GM23338 (cell line): ENCODE data around the gene CRPPA. TPM values are rescaled to one million over a fixed set of nuclear protein-coding genes. Genes with fewer than 3 reads are reported as not detected.
"Not testable (repeated sequence)": the region's sequence is repeated elsewhere in the genome, so short reads cannot be mapped to it uniquely, and the experiment has no call there.

Experiments used
- ATAC-seq: fragments of 200-7000 bp; cut with Tn5 transposase; 3 replicates; pipeline ENCODE4 v1.9.1; 2020
- DNase-seq: peaks from one replicate; pipeline ENCODE4 v3.0.0-alpha.2; 2015; ENCODE audit warnings: low spot score
- H2AFZ ChIP-seq: fragments of 200-600 bp; sonication (generic); 2 replicates; pipeline ENCODE4 v1.8.0; 2016; ENCODE audit warnings: antibody characterized with exemption, mild to moderate bottlenecking, moderate library complexity
- H3F3A ChIP-seq: fragments of 200-600 bp; sonication (generic); replicated peaks from 2 replicates; pipeline ENCODE4 v1.8.0; 2017; ENCODE audit warnings: antibody characterized with exemption, mixed run types, low read depth
- H3K27ac ChIP-seq: fragments of 200-600 bp; sonication (generic); 2 replicates; pipeline ENCODE4 v1.6.1; 2016; ENCODE audit warnings: low read depth
- H3K27me3 ChIP-seq: fragments of 200-600 bp; sonication (generic); 2 replicates; pipeline ENCODE4 v1.8.0; 2016; ENCODE audit warnings: mild to moderate bottlenecking, mixed run types, moderate library complexity; ENCODE audit not compliant: insufficient read depth
- H3K36me3 ChIP-seq: fragments of 200-600 bp; sonication (generic); 2 replicates; pipeline ENCODE4 v1.8.0; 2016; ENCODE audit warnings: mild to moderate bottlenecking; ENCODE audit not compliant: insufficient read depth
- H3K4me1 ChIP-seq: fragments of 200-600 bp; sonication (generic); 2 replicates; pipeline ENCODE4 v1.8.0; 2016; ENCODE audit warnings: mild to moderate bottlenecking, moderate library complexity; ENCODE audit not compliant: insufficient read depth
- H3K4me2 ChIP-seq: fragments of 200-600 bp; sonication (generic); 2 replicates; pipeline ENCODE4 v1.7.1; 2017; ENCODE audit warnings: mixed run types
- H3K4me3 ChIP-seq: fragments of 200-600 bp; sonication (generic); 2 replicates; pipeline ENCODE4 v1.6.1; 2016; ENCODE audit warnings: mixed run types
- H3K79me2 ChIP-seq: fragments of 200-600 bp; sonication (generic); replicated peaks from 2 replicates; pipeline ENCODE4 v1.8.0; 2017; ENCODE audit warnings: mild to moderate bottlenecking; ENCODE audit not compliant: insufficient read depth
- H3K9me2 ChIP-seq: fragments of 200-600 bp; sonication (generic); 2 replicates; pipeline ENCODE4 v1.8.0; 2017; ENCODE audit not compliant: insufficient read depth
- H4K20me1 ChIP-seq: fragments of 200-600 bp; sonication (generic); replicated peaks from 2 replicates; pipeline ENCODE4 v1.8.0; 2017; ENCODE audit warnings: mild to moderate bottlenecking; ENCODE audit not compliant: insufficient read depth
- H3K27ac Mint-ChIP-seq: 2 replicates; pipeline ENCODE4 v1.8.0; 2020; ENCODE audit warnings: inconsistent platforms, mild to moderate bottlenecking, moderate library complexity, mixed read lengths
- H3K27me3 Mint-ChIP-seq: 3 replicates; pipeline ENCODE4 v1.8.0; 2022; ENCODE audit warnings: low read depth, mild to moderate bottlenecking, moderate library complexity, mixed read lengths, inconsistent platforms; ENCODE audit not compliant: insufficient read depth, poor library complexity
- H3K36me3 Mint-ChIP-seq: 3 replicates; pipeline ENCODE4 v1.8.0; 2021; ENCODE audit warnings: low read depth, mild to moderate bottlenecking, inconsistent platforms, moderate library complexity, mixed read lengths
- H3K4me1 Mint-ChIP-seq: 3 replicates; pipeline ENCODE4 v1.8.0; 2020; ENCODE audit warnings: mild to moderate bottlenecking, inconsistent platforms, mixed read lengths
- H3K4me3 Mint-ChIP-seq: 3 replicates; pipeline ENCODE4 v1.8.0; 2021; ENCODE audit warnings: moderate library complexity, mild to moderate bottlenecking, inconsistent platforms, mixed read lengths
- H3K9me3 Mint-ChIP-seq: 3 replicates; pipeline ENCODE4 v1.8.0; 2020; ENCODE audit warnings: moderate library complexity, mild to moderate bottlenecking, inconsistent platforms, mixed read lengths
- CREB1 ChIP-seq: fragments of 250-450 bp; sonication (Bioruptor Pico); IDR thresholded peaks from 2 replicates; pipeline ENCODE4 v1.5.0; 2020; ENCODE audit warnings: low read depth, mild to moderate bottlenecking, moderate library complexity
- EZH2 ChIP-seq: fragments of 200-600 bp; sonication (generic); IDR thresholded peaks from one replicate; pipeline ENCODE4 v1.8.0; 2017; ENCODE audit warnings: antibody characterized with exemption, mild to moderate bottlenecking, low read depth; ENCODE audit not compliant: unreplicated experiment
- EZH2phosphoT487 ChIP-seq: fragments of 200-600 bp; sonication (generic); IDR thresholded peaks from one replicate; pipeline ENCODE4 v1.8.1; 2018; ENCODE audit warnings: antibody characterized with exemption; ENCODE audit not compliant: unreplicated experiment
- JUNB ChIP-seq: IDR thresholded peaks from one replicate; pipeline ENCODE4 v1.6.1; 2016; ENCODE audit warnings: antibody characterized with exemption; ENCODE audit not compliant: unreplicated experiment
- REST ChIP-seq: IDR thresholded peaks from one replicate; pipeline ENCODE4 v1.6.1; 2018; ENCODE audit warnings: antibody characterized with exemption; ENCODE audit not compliant: unreplicated experiment
- STAT1 ChIP-seq: IDR thresholded peaks from one replicate; pipeline ENCODE4 v1.6.1; 2016; ENCODE audit warnings: antibody characterized with exemption; ENCODE audit not compliant: unreplicated experiment
- ZNF114 ChIP-seq: fragments of 250-450 bp; sonication (Bioruptor Pico); IDR thresholded peaks from 2 replicates; pipeline ENCODE4 v1.5.0; 2020; ENCODE audit warnings: mild to moderate bottlenecking, moderate library complexity
- ZNF331 ChIP-seq: fragments of 250-450 bp; sonication (Bioruptor Pico); IDR thresholded peaks from 2 replicates; pipeline ENCODE4 v1.5.0; 2020; ENCODE audit warnings: low read depth, mild to moderate bottlenecking, moderate library complexity
- polyA plus RNA-seq: library from polyadenylated mRNA; unstranded; fragments of >200 nt; fragmentation: Nextera tagmentation; extraction: Ambion mirVana; gene quantifications from 2 replicates; pipeline ENCODE4 v1.2.1, GENCODE V29; 2016
- total RNA-seq: library from RNA; depleted of rRNA; stranded (reverse); fragments of >200 nt; shearing (Covaris generic); gene quantifications from 2 replicates; pipeline ENCODE4 v1.2.3, GENCODE V29; 2014
- TF ChIP-seq, protein P1 (sequence below): IDR thresholded peaks from 2 replicates; pipeline ENCODE4 v1.6.1; 2016; ENCODE audit warnings: antibody characterized with exemption
- TF ChIP-seq, protein P2 (sequence below), 2 experiments: fragments of 200-600 bp in 1 of 2; sonication (generic) in 1 of 2; conservative IDR thresholded peaks; 2 replicates each; pipeline versions ENCODE4 v1.5.1 to v1.6.1; 2016 to 2017; ENCODE audit warnings: antibody characterized with exemption in 2 of 2, low read depth in 2 of 2, mild to moderate bottlenecking in 2 of 2, moderate library complexity in 1 of 2

Gene CRPPA
- total and polyA plus RNA-seq, 2 experiments from 2014 or later, result 0.45 to 0.73 TPM

DNA sequence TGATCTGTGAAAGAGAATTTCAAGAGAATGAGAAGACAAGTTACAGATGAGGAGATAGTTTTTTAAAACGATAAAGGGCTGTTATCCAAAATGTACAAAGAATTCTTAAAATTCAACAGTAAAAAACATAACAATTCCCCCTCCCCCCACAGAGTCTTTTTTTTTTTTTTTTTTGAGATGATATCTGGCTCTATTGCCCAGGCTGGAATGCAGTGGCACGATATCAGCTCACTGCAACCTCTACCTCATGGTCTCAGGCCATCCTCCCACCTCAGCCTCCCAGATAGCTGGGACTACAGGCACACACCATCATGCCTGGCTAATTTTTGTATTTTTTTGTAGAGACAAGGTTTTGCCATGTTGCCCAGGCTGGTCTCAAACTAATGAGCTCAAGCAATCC is 22.5 kb upstream of the CRPPA start:
- not testable (repeated sequence) for DNase-seq, H3K27ac ChIP-seq, H3K4me3 ChIP-seq, H2AFZ ChIP-seq, H3K27me3 ChIP-seq, H3K4me2 ChIP-seq, H3K36me3 ChIP-seq, H4K20me1 ChIP-seq, H3F3A ChIP-seq, H3K27ac Mint-ChIP-seq, H3K4me1 ChIP-seq, ATAC-seq, H3K4me3 Mint-ChIP-seq, H3K79me2 ChIP-seq, H3K4me1 Mint-ChIP-seq, H3K36me3 Mint-ChIP-seq, H3K27me3 Mint-ChIP-seq, H3K9me3 Mint-ChIP-seq, H3K9me2 ChIP-seq

DNA sequence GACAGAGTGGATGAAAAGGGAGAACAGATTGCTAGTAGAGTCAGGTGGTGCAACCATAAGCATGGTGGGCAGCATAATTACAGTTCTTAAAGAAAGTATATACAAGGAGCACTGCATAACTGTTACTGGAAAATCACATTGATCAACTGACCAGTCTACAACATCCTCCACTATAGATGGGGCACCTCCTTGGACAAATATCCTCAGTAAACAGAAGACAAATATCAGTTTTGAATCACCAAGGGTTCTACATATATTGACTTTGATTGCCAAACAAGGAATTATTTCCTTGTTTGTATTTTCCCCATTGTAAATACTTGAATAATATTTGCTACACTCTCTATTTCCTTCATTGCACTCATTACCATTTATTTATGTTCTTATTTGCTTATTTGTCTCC is 17.6 kb upstream of the CRPPA start:
- H3K4me1 ChIP-seq, result no peaks in the 10 kb centered on the region
- ATAC-seq (no peak), DNase-seq (no peak)
- no peaks in the 10 kb centered on the region for H3K27me3 ChIP-seq
- no peaks in the 10 kb centered on the region for H3K36me3 ChIP-seq
- Mint-ChIP-seq H3K4me1 (no peaks in the 10 kb centered on the region), H3K27me3 (no peaks in the 10 kb centered on the region), H3K27ac (no peak overlapping the region), H3K9me3 (no peaks in the 10 kb centered on the region), H3K4me3 (no peak overlapping the region), H3K36me3 (no peaks in the 10 kb centered on the region)
- H3K4me2 ChIP-seq, result no peak overlapping the region
- H3K27ac ChIP-seq, result no peak overlapping the region
- no peak overlapping the region for H2AFZ ChIP-seq
- no peaks in the 10 kb centered on the region for H4K20me1 ChIP-seq
- H3K79me2 ChIP-seq, result no peaks in the 10 kb centered on the region
- H3K9me2 ChIP-seq, result no peaks in the 10 kb centered on the region
- no peak overlapping the region for H3K4me3 ChIP-seq
- no peaks in the 10 kb centered on the region for H3F3A ChIP-seq
- TF ChIP-seq CREB1 (CRISPR knock-in tag) (no peak), STAT1 (no peak), ZNF114 (CRISPR knock-in tag) (no peak), EZH2phosphoT487 (no peak), ZNF331 (CRISPR knock-in tag) (no peak), EZH2 (no peak), REST (no peak), JUNB (no peak)
- TF ChIP-seq, protein P1, sequence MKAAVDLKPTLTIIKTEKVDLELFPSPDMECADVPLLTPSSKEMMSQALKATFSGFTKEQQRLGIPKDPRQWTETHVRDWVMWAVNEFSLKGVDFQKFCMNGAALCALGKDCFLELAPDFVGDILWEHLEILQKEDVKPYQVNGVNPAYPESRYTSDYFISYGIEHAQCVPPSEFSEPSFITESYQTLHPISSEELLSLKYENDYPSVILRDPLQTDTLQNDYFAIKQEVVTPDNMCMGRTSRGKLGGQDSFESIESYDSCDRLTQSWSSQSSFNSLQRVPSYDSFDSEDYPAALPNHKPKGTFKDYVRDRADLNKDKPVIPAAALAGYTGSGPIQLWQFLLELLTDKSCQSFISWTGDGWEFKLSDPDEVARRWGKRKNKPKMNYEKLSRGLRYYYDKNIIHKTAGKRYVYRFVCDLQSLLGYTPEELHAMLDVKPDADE, result no peak
- TF ChIP-seq, protein P2, sequence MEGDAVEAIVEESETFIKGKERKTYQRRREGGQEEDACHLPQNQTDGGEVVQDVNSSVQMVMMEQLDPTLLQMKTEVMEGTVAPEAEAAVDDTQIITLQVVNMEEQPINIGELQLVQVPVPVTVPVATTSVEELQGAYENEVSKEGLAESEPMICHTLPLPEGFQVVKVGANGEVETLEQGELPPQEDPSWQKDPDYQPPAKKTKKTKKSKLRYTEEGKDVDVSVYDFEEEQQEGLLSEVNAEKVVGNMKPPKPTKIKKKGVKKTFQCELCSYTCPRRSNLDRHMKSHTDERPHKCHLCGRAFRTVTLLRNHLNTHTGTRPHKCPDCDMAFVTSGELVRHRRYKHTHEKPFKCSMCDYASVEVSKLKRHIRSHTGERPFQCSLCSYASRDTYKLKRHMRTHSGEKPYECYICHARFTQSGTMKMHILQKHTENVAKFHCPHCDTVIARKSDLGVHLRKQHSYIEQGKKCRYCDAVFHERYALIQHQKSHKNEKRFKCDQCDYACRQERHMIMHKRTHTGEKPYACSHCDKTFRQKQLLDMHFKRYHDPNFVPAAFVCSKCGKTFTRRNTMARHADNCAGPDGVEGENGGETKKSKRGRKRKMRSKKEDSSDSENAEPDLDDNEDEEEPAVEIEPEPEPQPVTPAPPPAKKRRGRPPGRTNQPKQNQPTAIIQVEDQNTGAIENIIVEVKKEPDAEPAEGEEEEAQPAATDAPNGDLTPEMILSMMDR (conservative IDR thresholded peaks at IDR 0.05; ENCODE audit: low read depth in 2 of 2), result no peak
